RWPE2 (cell line): Measurements from ENCODE around the gene RIC3.

Experiments used
- ATAC-seq: fragments of 200-7000 bp; cut with Tn5 transposase; 3 replicates; pipeline ENCODE4 v1.9.1; 2021; ENCODE audit warnings: low read depth
- DNase-seq: peaks from one replicate; pipeline ENCODE4 v3.0.0-alpha.2; 2020; ENCODE audit warnings: low spot score
- H3K27ac ChIP-seq: fragments of 450-650 bp; 2 replicates; pipeline ENCODE4 v1.5.1; 2017; ENCODE audit warnings: mild to moderate bottlenecking; ENCODE audit not compliant: poor library complexity, severe bottlenecking
- H3K27me3 ChIP-seq: fragments of 250-450 bp; sonication (Bioruptor Pico); 2 replicates; pipeline ENCODE4 v1.5.1; 2021; ENCODE audit warnings: mild to moderate bottlenecking, moderate library complexity; ENCODE audit not compliant: insufficient read depth, poor library complexity, severe bottlenecking
- H3K36me3 ChIP-seq: fragments of 250-450 bp; sonication (Bioruptor Pico); 2 replicates; pipeline ENCODE4 v1.5.1; 2020; ENCODE audit warnings: low read depth, mild to moderate bottlenecking, moderate library complexity
- H3K4me1 ChIP-seq: fragments of 250-450 bp; sonication (Bioruptor Pico); 2 replicates; pipeline ENCODE4 v1.5.1; 2021; ENCODE audit warnings: mild to moderate bottlenecking, moderate library complexity; ENCODE audit not compliant: insufficient read depth, poor library complexity, severe bottlenecking
- H3K4me3 ChIP-seq: fragments of 250-450 bp; sonication (Bioruptor Pico); 2 replicates; pipeline ENCODE4 v1.5.1; 2021; ENCODE audit warnings: mild to moderate bottlenecking, moderate library complexity; ENCODE audit not compliant: severe bottlenecking
- H3K9me3 ChIP-seq: fragments of 250-450 bp; sonication (Bioruptor Pico); 2 replicates; pipeline ENCODE4 v1.5.1; 2021; ENCODE audit warnings: mild to moderate bottlenecking, moderate library complexity; ENCODE audit not compliant: severe bottlenecking
- CTCF ChIP-seq: fragments of 450-650 bp; IDR thresholded peaks from one replicate; pipeline ENCODE4 v1.5.1; 2017; ENCODE audit warnings: mild to moderate bottlenecking, moderate library complexity; ENCODE audit not compliant: poor library complexity, severe bottlenecking

Gene RIC3

GRCh38 chr11:8209208-8209807 lies 40.5 kb upstream of the RIC3 start:
- H3K9me3 ChIP-seq, result no peaks in the 10 kb centered on the region
- H3K4me3 ChIP-seq, result no peak overlapping the region
- no peaks in the 10 kb centered on the region for H3K36me3 ChIP-seq
- no peak overlapping the region for H3K27ac ChIP-seq
- no peak for DNase-seq
- H3K4me1 ChIP-seq, result no peaks in the 10 kb centered on the region
- no peaks in the 10 kb centered on the region for H3K27me3 ChIP-seq
- no peak for TF ChIP-seq CTCF
- ATAC-seq, result no peak

- ATAC-seq, result no peak
- no peak for TF ChIP-seq CTCF
- Histone ChIP-seq H3K27me3 (no peaks in the 10 kb centered on the region), H3K36me3 (no peaks in the 10 kb centered on the region), H3K4me1 (no peaks in the 10 kb centered on the region), H3K27ac (no peak overlapping the region), H3K9me3 (no peaks in the 10 kb centered on the region), H3K4me3 (no peak overlapping the region)
- no peak for DNase-seq
Observed at GRCh38 chr11:8207080-8208000, 38.5 kb upstream of the RIC3 start.

- Histone ChIP-seq H3K4me3 (no peak overlapping the region), H3K27ac (no peak overlapping the region), H3K36me3 (no peaks in the 10 kb centered on the region), H3K4me1 (no peaks in the 10 kb centered on the region), H3K27me3 (no peaks in the 10 kb centered on the region), H3K9me3 (no peaks in the 10 kb centered on the region)
- ATAC-seq, result no peak
- no peak for DNase-seq
- TF ChIP-seq CTCF, result no peak
Observed at GRCh38 chr11:8206251-8207079, 37.6 kb upstream of the RIC3 start.

- TF ChIP-seq CTCF, result no peak
- Histone ChIP-seq H3K4me1 (no peaks in the 10 kb centered on the region), H3K9me3 (no peaks in the 10 kb centered on the region), H3K4me3 (no peak overlapping the region), H3K27ac (no peak overlapping the region), H3K36me3 (no peaks in the 10 kb centered on the region), H3K27me3 (no peaks in the 10 kb centered on the region)
- ATAC-seq (no peak), DNase-seq (no peak)
Observed at GRCh38 chr11:8205566-8205965, 36.7 kb upstream of the RIC3 start.
